ENCODE results near the gene RGS14.

DNA sequence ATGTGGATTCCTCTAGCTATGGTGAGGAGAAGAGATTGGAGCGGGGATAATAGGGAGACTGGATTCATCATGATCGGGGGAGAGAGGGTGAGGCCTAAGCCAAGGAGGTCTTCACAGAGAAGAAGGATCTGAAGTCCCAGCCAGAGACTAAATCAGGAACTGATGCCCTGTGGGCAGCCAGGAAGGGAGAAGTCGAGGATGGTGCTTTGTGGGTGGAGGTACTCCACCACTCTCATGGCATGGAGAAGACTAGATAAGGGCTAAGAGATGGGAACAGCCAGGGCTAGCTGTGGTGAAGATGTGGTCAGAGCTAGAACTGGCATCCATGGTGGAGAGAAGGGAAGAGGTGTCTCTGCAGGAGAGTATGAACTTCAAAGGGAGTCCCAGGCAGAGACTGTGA lies 3.0 kb upstream of the RGS14 start:
- TF ChIP-seq, protein P1, sequence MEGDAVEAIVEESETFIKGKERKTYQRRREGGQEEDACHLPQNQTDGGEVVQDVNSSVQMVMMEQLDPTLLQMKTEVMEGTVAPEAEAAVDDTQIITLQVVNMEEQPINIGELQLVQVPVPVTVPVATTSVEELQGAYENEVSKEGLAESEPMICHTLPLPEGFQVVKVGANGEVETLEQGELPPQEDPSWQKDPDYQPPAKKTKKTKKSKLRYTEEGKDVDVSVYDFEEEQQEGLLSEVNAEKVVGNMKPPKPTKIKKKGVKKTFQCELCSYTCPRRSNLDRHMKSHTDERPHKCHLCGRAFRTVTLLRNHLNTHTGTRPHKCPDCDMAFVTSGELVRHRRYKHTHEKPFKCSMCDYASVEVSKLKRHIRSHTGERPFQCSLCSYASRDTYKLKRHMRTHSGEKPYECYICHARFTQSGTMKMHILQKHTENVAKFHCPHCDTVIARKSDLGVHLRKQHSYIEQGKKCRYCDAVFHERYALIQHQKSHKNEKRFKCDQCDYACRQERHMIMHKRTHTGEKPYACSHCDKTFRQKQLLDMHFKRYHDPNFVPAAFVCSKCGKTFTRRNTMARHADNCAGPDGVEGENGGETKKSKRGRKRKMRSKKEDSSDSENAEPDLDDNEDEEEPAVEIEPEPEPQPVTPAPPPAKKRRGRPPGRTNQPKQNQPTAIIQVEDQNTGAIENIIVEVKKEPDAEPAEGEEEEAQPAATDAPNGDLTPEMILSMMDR (IDR thresholded peaks at IDR 0.05; ENCODE audit: insufficient read depth, low read length, poor library complexity, severe bottlenecking): no peak
- TF ChIP-seq EZH2phosphoT487 (conservative IDR thresholded peaks at IDR 0.05; ENCODE audit: low read length): no peak
